Astrocyte of the spinal cord (primary cell): ENCODE data around the gene SBK3.

Source experiments
- DNase-seq: peaks from one replicate; pipeline ENCODE4 v3.0.0; 2011; ENCODE audit warnings: low read depth, low spot score
- H3K4me3 ChIP-seq: 2 replicates; pipeline ENCODE4 v1.5.1; 2011; ENCODE audit warnings: low read depth, mild to moderate bottlenecking, low read length, moderate library complexity
- in situ Hi-C: cut with HindIII; loops from 2 replicates; pipeline ENCODE4 v1.10.0; 2017; ENCODE audit warnings: low sequenced_read_pairs
- TF ChIP-seq, protein P1 (sequence below): IDR thresholded peaks from 2 replicates; pipeline ENCODE4 v1.5.1; 2012; ENCODE audit warnings: low read depth, mild to moderate bottlenecking, low read length, inconsistent platforms

SBK3 gene

GRCh38 chr19:55546822-55547614 lies 1.7 kb upstream of the SBK3 start:
- TF ChIP-seq, protein P1, sequence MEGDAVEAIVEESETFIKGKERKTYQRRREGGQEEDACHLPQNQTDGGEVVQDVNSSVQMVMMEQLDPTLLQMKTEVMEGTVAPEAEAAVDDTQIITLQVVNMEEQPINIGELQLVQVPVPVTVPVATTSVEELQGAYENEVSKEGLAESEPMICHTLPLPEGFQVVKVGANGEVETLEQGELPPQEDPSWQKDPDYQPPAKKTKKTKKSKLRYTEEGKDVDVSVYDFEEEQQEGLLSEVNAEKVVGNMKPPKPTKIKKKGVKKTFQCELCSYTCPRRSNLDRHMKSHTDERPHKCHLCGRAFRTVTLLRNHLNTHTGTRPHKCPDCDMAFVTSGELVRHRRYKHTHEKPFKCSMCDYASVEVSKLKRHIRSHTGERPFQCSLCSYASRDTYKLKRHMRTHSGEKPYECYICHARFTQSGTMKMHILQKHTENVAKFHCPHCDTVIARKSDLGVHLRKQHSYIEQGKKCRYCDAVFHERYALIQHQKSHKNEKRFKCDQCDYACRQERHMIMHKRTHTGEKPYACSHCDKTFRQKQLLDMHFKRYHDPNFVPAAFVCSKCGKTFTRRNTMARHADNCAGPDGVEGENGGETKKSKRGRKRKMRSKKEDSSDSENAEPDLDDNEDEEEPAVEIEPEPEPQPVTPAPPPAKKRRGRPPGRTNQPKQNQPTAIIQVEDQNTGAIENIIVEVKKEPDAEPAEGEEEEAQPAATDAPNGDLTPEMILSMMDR: no peak
- in situ Hi-C loops: no loop called here
- peak; percentile 68 for DNase-seq
- H3K4me3 ChIP-seq: no peak overlapping the region

DNA sequence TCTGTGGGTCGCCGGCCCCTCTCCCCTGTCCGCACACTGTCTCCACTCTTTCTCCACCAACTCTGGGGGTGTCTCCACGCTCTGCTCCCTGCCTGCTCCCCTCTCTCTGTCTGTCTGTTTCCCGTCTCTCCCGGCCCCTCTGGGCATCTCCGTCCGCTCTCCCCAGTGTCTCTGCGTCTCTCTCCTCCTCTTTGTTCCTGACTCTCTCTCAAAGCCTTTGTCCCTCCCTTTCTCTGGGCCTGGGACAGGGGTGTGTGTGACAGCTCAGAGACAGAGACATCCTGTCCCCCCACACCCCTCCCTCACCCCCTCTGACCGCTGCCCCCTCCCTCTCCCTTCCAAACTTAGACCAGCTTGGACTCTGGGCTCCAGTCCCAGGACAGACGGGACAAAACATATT lies 668 bp upstream of the SBK3 start:
- in situ Hi-C loops: no loop called here
- no peak for DNase-seq

GRCh38 chr19:55544776-55545439 lies 435 bp downstream of the SBK3 start:
- no peak for DNase-seq
- H3K4me3 ChIP-seq: no peak overlapping the region
- in situ Hi-C loops: no loop called here
- TF ChIP-seq, protein P1: no peak

More for the DNA sequence above, 668 bp upstream of the SBK3 start:
- TF ChIP-seq, protein P1: no peak
- H3K4me3 ChIP-seq: no peak overlapping the region

- no peak for DNase-seq
- no peak overlapping the region for H3K4me3 ChIP-seq
- TF ChIP-seq, protein P1: no peak
- in situ Hi-C loops: no loop called here
These were observed 1.3 kb downstream of the SBK3 start for GRCh38 chr19:55544014-55544413.

DNA sequence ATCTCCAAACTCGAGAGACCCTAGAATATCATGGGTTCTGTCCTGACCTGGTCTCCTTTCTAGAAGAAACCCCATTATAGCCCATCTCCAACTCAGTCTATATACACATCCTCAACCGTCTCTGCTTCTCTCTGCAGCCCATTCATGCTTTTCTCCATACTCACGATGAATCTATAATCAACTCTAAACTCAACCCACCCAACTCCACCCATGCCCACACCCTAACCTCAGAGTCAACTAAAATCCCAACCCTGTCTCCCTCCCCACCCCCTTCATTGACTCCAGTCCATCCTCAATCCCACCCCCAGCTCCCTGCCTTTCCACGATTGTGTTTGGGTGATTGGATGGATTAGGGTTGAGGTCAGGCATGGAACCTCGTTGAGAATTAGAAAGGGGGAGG lies 1.8 kb downstream of the SBK3 start:
- no peak overlapping the region for H3K4me3 ChIP-seq
- no peak for DNase-seq
- TF ChIP-seq, protein P1: no peak
- in situ Hi-C loops: no loop called here

DNA sequence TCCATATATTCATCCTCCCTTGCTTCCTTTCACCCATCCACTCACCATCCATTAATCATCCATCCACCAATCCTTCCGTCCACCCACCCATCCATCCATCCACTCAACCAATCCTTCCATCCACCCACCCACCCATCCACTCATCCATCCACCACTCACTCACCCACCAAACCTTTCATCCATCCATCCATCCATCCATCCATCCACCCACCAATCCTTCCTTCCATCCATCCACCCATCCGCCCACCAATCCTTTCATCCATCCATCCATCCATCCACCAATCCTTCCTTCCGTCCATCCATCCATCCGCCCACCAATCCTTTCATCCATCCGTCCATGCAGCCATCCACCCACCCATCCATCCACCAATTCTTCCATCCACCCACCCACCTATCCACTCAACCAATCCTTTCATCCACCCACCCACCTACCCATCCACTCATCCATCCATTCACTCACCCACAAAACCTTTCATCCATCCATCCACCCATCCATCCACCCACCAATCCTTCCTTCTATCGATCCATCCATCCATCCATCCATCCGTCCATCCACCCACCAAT lies 3.0 kb downstream of the SBK3 start:
- DNase-seq: no peak
- in situ Hi-C loops: no loop called here
- TF ChIP-seq, protein P1: no peak
- no peak overlapping the region for H3K4me3 ChIP-seq
